GM19467 (cell line): Measurements from ENCODE around the gene IDH3G.

Experiments used
- ATAC-seq: cut with Tn5 transposase; IDR thresholded peaks from one replicate; pipeline ENCODE4 v1.9.1; 2021; ENCODE audit warnings: mild to moderate bottlenecking, moderate library complexity; ENCODE audit not compliant: unreplicated experiment

The IDH3G gene

GRCh38 chrX:153773741-153774575 is 20.2 kb downstream of the IDH3G start:
- ATAC-seq: no peak

- ATAC-seq: no peak
Observed at GRCh38 chrX:153773218-153773611, 21.0 kb downstream of the IDH3G start.

GRCh38 chrX:153772316-153773217 is 21.6 kb downstream of the IDH3G start:
- no peak for ATAC-seq

GRCh38 chrX:153771415-153772315 is 22.5 kb downstream of the IDH3G start:
- no peak for ATAC-seq

GRCh38 chrX:153770601-153771414 is 23.4 kb downstream of the IDH3G start:
- ATAC-seq: no peak

- ATAC-seq: no peak
Observed at GRCh38 chrX:153769865-153770600, 24.1 kb downstream of the IDH3G start.

GRCh38 chrX:153769158-153769864 is 24.9 kb downstream of the IDH3G start:
- no peak for ATAC-seq

GRCh38 chrX:153768311-153769157 is 25.6 kb downstream of the IDH3G start:
- no peak for ATAC-seq

GRCh38 chrX:153767674-153768055 is 26.5 kb downstream of the IDH3G start:
- ATAC-seq: no peak

GRCh38 chrX:153766871-153767673 is 27.1 kb downstream of the IDH3G start:
- ATAC-seq: no peak

GRCh38 chrX:153766098-153766817 is 27.9 kb downstream of the IDH3G start:
- ATAC-seq: no peak

GRCh38 chrX:153765138-153766079 is 28.8 kb downstream of the IDH3G start:
- ATAC-seq: no peak

GRCh38 chrX:153764786-153765137 is 29.4 kb downstream of the IDH3G start:
- no peak for ATAC-seq

GRCh38 chrX:153763989-153764755 is 30.0 kb downstream of the IDH3G start, which contains the start of gene PLXNB3:
PLXNB3 (plus strand) TSS chrX:153764249; CDS start chrX:153765536, 1,287 bp downstream.
- peak; percentile 52 for ATAC-seq
